ENCODE results near the gene ZC3H4. TPM values are rescaled to one million over a fixed set of nuclear protein-coding genes. Genes with fewer than 3 reads are reported as not detected.

The ZC3H4 gene
- total and polyA plus RNA-seq, 2 experiments from 2014 or later, result 26.7 to 36.9 TPM

GRCh38 chr19:47120470-47121067, 7.0 kb upstream of the ZC3H4 start (continued):
- TF ChIP-seq ZNF462 (CRISPR knock-in tag; IDR thresholded peaks at IDR 0.05), result no peak

- Mint-ChIP-seq H3K36me3 (ENCODE audit: low read depth) (peaks cover 27% of the 10 kb centered on the region), H3K27ac (peak overlapping the region; percentile 99), H3K4me3 (peak overlapping the region; percentile 94), H3K4me1 (peaks cover 19% of the 10 kb centered on the region), H3K27me3 (ENCODE audit: insufficient read depth, low read depth, poor library complexity) (peaks cover 23% of the 10 kb centered on the region), H3K9me3 (no peaks in the 10 kb centered on the region; the same call in 2 of the 3 replicates)
- Histone ChIP-seq H3K4me2 (peak overlapping the region; percentile 76), H3K4me3 (peak overlapping the region; percentile 92), H3K36me3 (ENCODE audit: insufficient read depth) (no peaks in the 10 kb centered on the region), H3K27ac (ENCODE audit: low read depth) (peak overlapping the region; percentile 51), H3K4me1 (ENCODE audit: insufficient read depth) (peaks cover 8% of the 10 kb centered on the region; the same call in 1 of the 2 replicates), H4K20me1 (replicated peaks; ENCODE audit: insufficient read depth) (no peaks in the 10 kb centered on the region), H3F3A (replicated peaks; ENCODE audit: low read depth) (peaks cover 17% of the 10 kb centered on the region; the same call in 1 of the 2 replicates), H3K9me2 (ENCODE audit: insufficient read depth) (no peaks in the 10 kb centered on the region), H3K27me3 (ENCODE audit: insufficient read depth) (no peaks in the 10 kb centered on the region), H2AFZ (no peak overlapping the region), H3K79me2 (replicated peaks; ENCODE audit: insufficient read depth) (peaks cover 18% of the 10 kb centered on the region)
- DNase-seq (ENCODE audit: low spot score), result no peak
- ATAC-seq, result no peak
- TF ChIP-seq STAT1 (IDR thresholded peaks at IDR 0.05; ENCODE audit: unreplicated experiment) (no peak), ZNF114 (CRISPR knock-in tag; IDR thresholded peaks at IDR 0.05) (no peak), CTCF (conservative IDR thresholded peaks at IDR 0.05; ENCODE audit: low read depth in 2 of 2) (no peak), ZNF462 (CRISPR knock-in tag; IDR thresholded peaks at IDR 0.05) (no peak)
Observed at GRCh38 chr19:47113850-47114651, 475 bp upstream of the ZC3H4 start.
